Mesodermal cell (in vitro differentiated cells): ENCODE results near the gene MAGOHB.
"Not testable (repeated sequence)": the region's sequence is repeated elsewhere in the genome, so short reads cannot be mapped to it uniquely, and the experiment has no call there.

Source experiments
- H3K27ac ChIP-seq: 2 replicates; pipeline ENCODE4 v1.7.0; 2013; ENCODE audit warnings: mild to moderate bottlenecking, low read depth, low read length, moderate library complexity; ENCODE audit not compliant: severe bottlenecking
- H3K36me3 ChIP-seq: 2 replicates; pipeline ENCODE4 v1.7.1; 2013; ENCODE audit warnings: mild to moderate bottlenecking, low read length, moderate library complexity; ENCODE audit not compliant: control insufficient read depth, insufficient read depth
- H3K4me1 ChIP-seq: one replicate; pipeline ENCODE4 v1.7.1; 2013; ENCODE audit warnings: mild to moderate bottlenecking, low read length; ENCODE audit not compliant: insufficient read depth, control insufficient read depth, poor library complexity, severe bottlenecking
- H3K4me3 ChIP-seq: 2 replicates; pipeline ENCODE4 v1.7.0; 2013; ENCODE audit warnings: low read length, control low read depth, mild to moderate bottlenecking; ENCODE audit not compliant: insufficient read depth, poor library complexity, severe bottlenecking; ENCODE audit errors: extremely low read depth
- H3K9me3 ChIP-seq: 2 replicates; pipeline ENCODE4 v1.7.1; 2013; ENCODE audit warnings: mild to moderate bottlenecking, low read length, moderate library complexity; ENCODE audit not compliant: control insufficient read depth
- WGBS, 2 experiments: methylation state at CpG; one replicate each; pipeline ENCODE4 v1.1.5; 2013; ENCODE audit warnings: missing lambda C conversion rate in 2 of 2; ENCODE audit not compliant: insufficient coverage in 2 of 2; 5-methylcytosine and 5-hydroxymethylcytosine counted together

MAGOHB gene

DNA sequence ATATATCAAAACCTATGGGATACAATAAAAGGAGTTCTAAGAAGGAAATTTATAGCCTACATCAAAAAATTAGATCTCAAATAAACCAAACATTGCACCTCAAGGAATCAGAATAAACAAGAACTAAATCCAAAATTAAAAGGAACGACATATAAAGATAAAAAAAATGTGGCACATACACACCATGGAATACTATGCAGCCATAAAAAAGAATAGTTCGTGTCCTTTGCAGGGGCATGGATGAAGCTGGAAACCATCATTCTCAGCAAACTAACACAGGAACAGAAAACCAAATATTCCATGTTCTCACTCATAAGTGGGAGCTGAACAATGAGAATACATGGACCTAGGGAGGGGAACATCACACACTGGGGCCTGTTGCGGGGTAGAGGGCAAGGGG is 31.3 kb downstream of the MAGOHB start:
- not testable (repeated sequence) for H3K4me3 ChIP-seq, H3K4me1 ChIP-seq, H3K9me3 ChIP-seq, H3K27ac ChIP-seq
- WGBS, 2 experiments = 86 to 100% methylated on average over 1 of the region's 3 CpGs
- H3K36me3 ChIP-seq = peaks cover 14% of the 10 kb centered on the region

DNA sequence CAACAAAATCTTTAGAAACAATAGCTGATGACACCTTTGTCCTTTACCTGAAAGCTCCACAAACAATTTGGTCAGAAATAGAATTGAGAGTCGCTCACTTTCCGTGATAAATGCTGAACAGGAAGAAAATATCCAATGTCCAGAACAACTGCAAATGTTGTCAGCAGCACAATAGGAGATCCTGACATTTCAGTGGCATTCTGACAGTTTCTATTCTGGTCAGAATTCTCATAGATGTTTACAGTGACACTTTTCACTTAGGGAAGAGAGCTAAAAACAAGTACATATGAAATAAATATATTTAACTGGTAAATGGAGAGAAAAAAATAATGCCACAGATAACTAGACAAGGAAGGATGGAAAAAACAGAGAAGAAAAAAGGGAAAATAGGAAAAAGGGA is 39.1 kb downstream of the MAGOHB start:
- WGBS, 2 experiments = 94 to 100% methylated on average over 2 of the region's 2 CpGs
- Histone ChIP-seq H3K4me3 (no peak overlapping the region), H3K27ac (no peak overlapping the region), H3K9me3 (no peaks in the 10 kb centered on the region), H3K36me3 (no peaks in the 10 kb centered on the region), H3K4me1 (no peaks in the 10 kb centered on the region)

DNA sequence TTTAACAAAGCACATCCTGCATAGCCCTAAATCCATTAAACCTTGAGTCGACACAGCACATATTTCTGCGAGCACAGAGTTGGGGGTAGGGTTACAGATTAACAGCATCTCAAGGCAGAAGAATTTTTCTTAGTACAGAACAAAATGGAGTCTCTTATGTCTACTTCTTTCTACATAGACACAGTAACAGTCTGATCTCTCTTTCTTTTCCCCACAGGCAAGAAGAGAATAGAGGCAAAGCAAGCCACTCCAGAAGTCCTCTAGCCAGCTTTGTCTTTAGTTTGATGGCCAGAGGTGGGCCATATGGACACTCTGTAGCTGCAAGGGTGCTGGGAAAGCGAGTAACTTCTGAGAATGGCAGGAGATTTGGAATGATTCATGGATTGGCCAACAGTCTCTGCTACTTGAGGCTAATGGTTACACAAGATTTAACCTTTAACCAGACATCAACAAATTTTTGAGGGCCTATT is 41.4 kb downstream of the MAGOHB start:
- not testable (repeated sequence) for H3K36me3 ChIP-seq, H3K27ac ChIP-seq, H3K4me3 ChIP-seq, H3K4me1 ChIP-seq, H3K9me3 ChIP-seq
- WGBS, 2 experiments = 86 to 100% methylated on average over 1 of the region's 3 CpGs

DNA sequence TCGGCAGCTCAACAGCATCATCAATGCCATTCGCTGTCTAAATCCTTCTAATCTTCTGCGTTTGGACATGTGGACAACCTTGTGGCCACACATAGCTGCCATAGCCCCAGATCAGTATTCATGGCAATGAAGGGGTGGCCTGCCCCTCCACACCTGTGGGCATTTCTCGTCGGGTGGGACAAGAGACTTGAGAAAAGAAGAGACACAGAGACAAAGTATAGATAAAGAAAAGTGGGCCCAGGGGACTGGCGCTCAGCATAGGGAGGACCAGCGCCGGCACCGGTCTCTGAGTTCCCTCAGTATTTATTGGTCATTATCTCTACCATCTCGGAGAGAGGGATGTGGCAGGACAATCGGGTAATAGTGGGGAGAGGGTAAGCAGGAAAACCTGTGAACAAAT is 42.3 kb downstream of the MAGOHB start:
- H3K4me1 ChIP-seq = no peaks in the 10 kb centered on the region
- H3K4me3 ChIP-seq = no peak overlapping the region

DNA sequence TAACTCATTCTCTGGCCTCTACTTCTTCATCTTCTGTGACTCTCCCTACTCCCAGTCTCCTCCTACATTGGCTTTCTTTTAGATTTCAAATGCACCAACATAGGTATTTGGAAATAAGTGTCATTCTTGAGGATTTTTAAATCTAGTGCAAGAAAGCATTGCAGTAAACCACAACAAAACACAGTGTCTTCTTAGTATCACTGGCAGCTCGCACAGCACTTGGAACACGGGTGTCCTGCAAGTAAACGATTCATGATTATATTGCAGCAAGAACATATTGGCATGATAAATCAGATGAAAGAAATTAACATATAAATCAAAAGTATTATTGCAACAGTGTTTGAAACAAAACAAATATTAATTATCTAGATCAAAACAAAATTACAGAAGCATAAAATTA is 45.6 kb downstream of the MAGOHB start:
- no peak overlapping the region for H3K4me3 ChIP-seq
- WGBS, 2 experiments = no CpG with 5 or more reads among the region's 3 CpGs

More for the DNA sequence above, 42.3 kb downstream of the MAGOHB start:
- Histone ChIP-seq H3K27ac (no peak overlapping the region), H3K9me3 (no peaks in the 10 kb centered on the region), H3K36me3 (no peaks in the 10 kb centered on the region)
- 76 to 95% methylated on average over 3 to 6 of the region's 11 CpGs for WGBS, 2 experiments

DNA sequence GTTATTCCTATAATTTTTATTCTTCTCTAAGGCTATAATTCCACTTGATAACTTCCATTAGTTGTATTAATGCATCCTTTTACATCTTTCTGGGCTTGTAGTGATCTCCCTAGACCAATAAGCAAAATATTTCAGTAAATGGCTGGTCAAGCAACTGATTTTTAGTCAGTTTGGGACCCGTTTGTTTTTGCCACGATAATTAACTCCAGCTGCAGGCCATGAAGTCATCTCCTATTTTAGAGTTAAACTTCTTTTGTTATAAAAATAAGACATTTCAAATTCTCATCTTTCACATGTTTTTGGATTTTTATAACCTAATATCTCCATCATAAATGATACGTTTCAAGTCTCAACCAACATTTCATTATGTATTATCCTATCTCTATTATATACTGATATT is 49.4 kb downstream of the MAGOHB start:
- H3K36me3 ChIP-seq = no peaks in the 10 kb centered on the region
- H3K4me3 ChIP-seq = no peak overlapping the region
- no peak overlapping the region for H3K27ac ChIP-seq
- WGBS, 2 experiments = no CpG with 5 or more reads among the region's 3 CpGs
- no peaks in the 10 kb centered on the region for H3K9me3 ChIP-seq
- no peaks in the 10 kb centered on the region for H3K4me1 ChIP-seq

More for the DNA sequence above, 45.6 kb downstream of the MAGOHB start:
- H3K27ac ChIP-seq = no peak overlapping the region
- H3K36me3 ChIP-seq = no peaks in the 10 kb centered on the region
- no peaks in the 10 kb centered on the region for H3K9me3 ChIP-seq
- H3K4me1 ChIP-seq = no peaks in the 10 kb centered on the region

DNA sequence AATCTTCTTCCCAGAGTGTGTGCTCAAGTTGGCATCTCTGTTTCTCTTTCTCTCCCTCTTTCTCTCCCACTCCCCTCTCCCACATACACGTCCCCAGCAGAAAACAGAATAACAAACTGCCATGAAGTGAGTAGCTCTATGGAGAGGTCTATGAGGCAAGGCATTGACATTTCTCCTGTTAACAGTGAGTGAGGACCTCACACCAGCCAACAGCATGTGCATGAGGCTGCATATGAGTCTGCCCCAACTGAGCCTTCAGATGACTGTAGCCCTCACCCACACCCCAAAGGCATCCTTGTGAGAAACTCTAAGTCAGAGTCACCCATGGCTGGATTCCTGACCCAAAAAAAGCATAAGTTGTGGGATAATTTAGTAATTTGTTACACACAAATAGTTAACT is 50.4 kb downstream of the MAGOHB start:
- WGBS, 2 experiments = no CpG with 5 or more reads among the region's 1 CpG
- no peaks in the 10 kb centered on the region for H3K9me3 ChIP-seq
- H3K36me3 ChIP-seq = no peaks in the 10 kb centered on the region

DNA sequence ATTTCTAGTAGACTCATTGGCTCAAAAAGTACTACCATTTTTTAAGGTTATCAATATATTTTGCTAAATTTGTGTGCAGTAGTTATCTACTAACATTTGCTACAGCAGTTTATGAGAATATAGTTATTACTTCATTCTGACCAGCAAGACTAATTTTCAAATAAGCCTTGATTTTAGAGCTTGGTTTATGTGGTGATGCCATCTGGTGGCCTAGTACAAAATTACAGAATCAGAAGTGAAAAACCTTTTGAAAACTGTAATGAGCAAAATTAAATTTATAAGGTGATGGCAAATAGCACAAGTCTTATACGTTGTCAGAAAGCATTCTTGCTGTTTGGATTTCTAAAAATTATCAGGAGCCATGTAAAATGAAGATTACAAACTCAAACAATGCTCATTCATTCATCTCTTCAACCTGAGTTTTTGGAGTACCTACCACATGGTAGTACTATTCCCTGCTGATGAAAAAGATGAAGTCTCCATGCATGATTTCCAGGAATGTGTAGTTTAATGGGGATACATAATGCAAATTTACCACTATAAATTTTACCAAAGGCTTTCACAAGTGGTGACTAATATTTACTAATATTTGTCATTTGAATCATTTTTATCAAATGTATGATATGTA is 51.0 kb downstream of the MAGOHB start:
- H3K9me3 ChIP-seq = no peaks in the 10 kb centered on the region
- H3K4me1 ChIP-seq = no peaks in the 10 kb centered on the region
- no peak overlapping the region for H3K4me3 ChIP-seq
- no peaks in the 10 kb centered on the region for H3K36me3 ChIP-seq
- WGBS, 2 experiments = no CpG with 5 or more reads among the region's 1 CpG
- H3K27ac ChIP-seq = no peak overlapping the region

More for the DNA sequence above, 50.4 kb downstream of the MAGOHB start:
- no peak overlapping the region for H3K4me3 ChIP-seq
- no peak overlapping the region for H3K27ac ChIP-seq
- no peaks in the 10 kb centered on the region for H3K4me1 ChIP-seq

DNA sequence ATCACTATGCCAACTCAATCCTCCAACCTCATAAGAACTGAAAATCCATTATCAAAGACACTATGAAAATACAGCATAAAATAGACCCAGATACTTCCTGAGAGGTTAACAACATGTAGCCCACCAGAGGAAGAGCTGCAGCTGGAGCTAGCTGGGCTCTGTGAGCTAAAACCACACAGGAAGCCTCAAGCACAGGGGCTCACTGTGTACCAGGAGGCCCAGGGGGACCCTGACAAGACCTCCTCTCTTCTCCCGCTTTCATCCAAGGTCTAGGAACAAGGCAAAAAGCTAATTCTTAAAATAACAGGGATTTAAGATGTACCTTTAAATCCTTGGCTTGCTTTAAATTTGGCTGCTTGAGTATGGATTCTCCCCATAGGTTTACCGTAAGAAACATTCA is 54.2 kb downstream of the MAGOHB start:
- H3K4me3 ChIP-seq = no peak overlapping the region
- no CpG with 5 or more reads among the region's 2 CpGs for WGBS, 2 experiments
- no peaks in the 10 kb centered on the region for H3K9me3 ChIP-seq
- H3K36me3 ChIP-seq = no peaks in the 10 kb centered on the region
- H3K27ac ChIP-seq = no peak overlapping the region
- H3K4me1 ChIP-seq = no peaks in the 10 kb centered on the region

DNA sequence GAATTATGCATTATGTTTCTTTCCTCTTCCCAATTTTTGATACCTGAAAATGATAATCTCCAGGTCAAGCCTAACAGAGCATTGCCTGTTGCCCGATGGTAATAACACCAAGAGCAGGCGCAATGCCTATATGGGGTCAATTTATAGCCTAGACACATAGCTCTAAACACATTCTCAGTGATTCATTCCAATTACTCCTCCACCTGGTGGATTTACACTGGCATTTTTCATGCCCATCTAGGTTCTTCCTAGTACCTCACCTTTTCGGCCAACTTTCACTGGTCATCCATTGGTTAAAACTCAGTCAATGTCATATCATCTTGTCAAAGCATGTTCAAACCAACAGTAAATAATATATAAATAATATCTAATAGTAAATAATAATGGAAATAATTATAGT is 54.6 kb downstream of the MAGOHB start:
- Histone ChIP-seq H3K9me3 (no peaks in the 10 kb centered on the region), H3K36me3 (no peaks in the 10 kb centered on the region), H3K4me1 (no peaks in the 10 kb centered on the region), H3K27ac (no peak overlapping the region), H3K4me3 (no peak overlapping the region)
- 95 to 100% methylated on average over 3 of the region's 3 CpGs for WGBS, 2 experiments

DNA sequence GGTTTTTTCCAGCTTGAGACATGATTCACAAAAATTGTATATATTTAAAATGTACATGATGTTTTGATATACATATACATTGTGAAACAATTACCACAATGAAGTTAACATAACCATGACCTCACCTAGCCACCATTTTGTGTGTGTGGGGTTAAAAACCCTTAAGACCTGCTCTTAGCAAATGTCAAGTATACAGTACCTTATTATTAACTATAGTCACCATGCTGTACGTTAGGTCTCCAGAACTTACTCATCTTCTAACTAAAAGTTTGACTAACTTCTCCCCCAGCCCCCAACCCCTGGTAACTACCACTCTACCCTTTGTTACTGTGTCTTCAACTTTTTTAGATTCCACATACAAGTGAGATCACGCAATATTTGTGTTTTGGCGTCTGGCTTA is 55.1 kb downstream of the MAGOHB start:
- Histone ChIP-seq H3K36me3 (no peaks in the 10 kb centered on the region), H3K27ac (no peak overlapping the region), H3K4me3 (no peak overlapping the region), H3K4me1 (no peaks in the 10 kb centered on the region), H3K9me3 (no peaks in the 10 kb centered on the region)
- WGBS, 2 experiments = 92 to 100% methylated on average over 1 to 2 of the region's 3 CpGs
